HG03066 (cell line): Measurements from ENCODE around the gene GATAD2A.

Experiments used
- ATAC-seq: cut with Tn5 transposase; IDR thresholded peaks from one replicate; pipeline ENCODE4 v1.9.1; 2021; ENCODE audit warnings: low read depth; ENCODE audit not compliant: unreplicated experiment

The GATAD2A gene

GRCh38 chr19:19486343-19487076 is 81.0 kb downstream of the GATAD2A start:
- no peak for ATAC-seq

GRCh38 chr19:19487077-19487949 is 81.8 kb downstream of the GATAD2A start:
- ATAC-seq = no peak

GRCh38 chr19:19487950-19488874 is 82.7 kb downstream of the GATAD2A start:
- no peak for ATAC-seq

- no peak for ATAC-seq
These were observed 83.6 kb downstream of the GATAD2A start for GRCh38 chr19:19488875-19489690.

GRCh38 chr19:19489804-19490204 is 84.3 kb downstream of the GATAD2A start:
- ATAC-seq = no peak

GRCh38 chr19:19490214-19490968 is 84.9 kb downstream of the GATAD2A start:
- ATAC-seq = no peak

GRCh38 chr19:19491321-19492025 is 86.0 kb downstream of the GATAD2A start:
- ATAC-seq = no peak

- ATAC-seq = no peak
These were observed 86.6 kb downstream of the GATAD2A start for GRCh38 chr19:19492026-19492610.

GRCh38 chr19:19493841-19494546 is 88.5 kb downstream of the GATAD2A start:
- no peak for ATAC-seq

GRCh38 chr19:19495614-19496603 is 90.4 kb downstream of the GATAD2A start:
- no peak for ATAC-seq

- no peak for ATAC-seq
These were observed 92.9 kb downstream of the GATAD2A start for GRCh38 chr19:19498255-19498991.

- no peak for ATAC-seq
These were observed 94.0 kb downstream of the GATAD2A start for GRCh38 chr19:19499272-19499995.

GRCh38 chr19:19500975-19501644 is 95.6 kb downstream of the GATAD2A start:
- no peak for ATAC-seq

GRCh38 chr19:19501798-19502197 is 96.3 kb downstream of the GATAD2A start:
- no peak for ATAC-seq

- no peak for ATAC-seq
These were observed 96.8 kb downstream of the GATAD2A start for GRCh38 chr19:19502281-19502680.
